GM12801 (cell line): Measurements from ENCODE around the gene IMMP2L.

Experiments
- CTCF ChIP-seq: IDR thresholded peaks from one replicate; pipeline ENCODE4 v1.5.1; 2011; ENCODE audit warnings: control low read depth; ENCODE audit not compliant: insufficient read length; ENCODE audit errors: extremely low read depth

IMMP2L gene

GRCh38 chr7:111105269-111105668 is 457.0 kb downstream of the IMMP2L start:
- no peak for TF ChIP-seq CTCF

- no peak for TF ChIP-seq CTCF
Observed at GRCh38 chr7:111104710-111105109, 457.6 kb downstream of the IMMP2L start.

- TF ChIP-seq CTCF, result no peak
Observed at GRCh38 chr7:111103678-111104274, 458.5 kb downstream of the IMMP2L start.

- TF ChIP-seq CTCF, result no peak
Observed at GRCh38 chr7:111103136-111103535, 459.2 kb downstream of the IMMP2L start.

- TF ChIP-seq CTCF, result no peak
Observed at GRCh38 chr7:111101856-111102646, 460.2 kb downstream of the IMMP2L start.

- no peak for TF ChIP-seq CTCF
Observed at GRCh38 chr7:111098926-111099250, 463.4 kb downstream of the IMMP2L start.

- TF ChIP-seq CTCF, result no peak
Observed at GRCh38 chr7:111098011-111098925, 464.0 kb downstream of the IMMP2L start.
